ENCODE measurements around the gene BCOR.

DNA sequence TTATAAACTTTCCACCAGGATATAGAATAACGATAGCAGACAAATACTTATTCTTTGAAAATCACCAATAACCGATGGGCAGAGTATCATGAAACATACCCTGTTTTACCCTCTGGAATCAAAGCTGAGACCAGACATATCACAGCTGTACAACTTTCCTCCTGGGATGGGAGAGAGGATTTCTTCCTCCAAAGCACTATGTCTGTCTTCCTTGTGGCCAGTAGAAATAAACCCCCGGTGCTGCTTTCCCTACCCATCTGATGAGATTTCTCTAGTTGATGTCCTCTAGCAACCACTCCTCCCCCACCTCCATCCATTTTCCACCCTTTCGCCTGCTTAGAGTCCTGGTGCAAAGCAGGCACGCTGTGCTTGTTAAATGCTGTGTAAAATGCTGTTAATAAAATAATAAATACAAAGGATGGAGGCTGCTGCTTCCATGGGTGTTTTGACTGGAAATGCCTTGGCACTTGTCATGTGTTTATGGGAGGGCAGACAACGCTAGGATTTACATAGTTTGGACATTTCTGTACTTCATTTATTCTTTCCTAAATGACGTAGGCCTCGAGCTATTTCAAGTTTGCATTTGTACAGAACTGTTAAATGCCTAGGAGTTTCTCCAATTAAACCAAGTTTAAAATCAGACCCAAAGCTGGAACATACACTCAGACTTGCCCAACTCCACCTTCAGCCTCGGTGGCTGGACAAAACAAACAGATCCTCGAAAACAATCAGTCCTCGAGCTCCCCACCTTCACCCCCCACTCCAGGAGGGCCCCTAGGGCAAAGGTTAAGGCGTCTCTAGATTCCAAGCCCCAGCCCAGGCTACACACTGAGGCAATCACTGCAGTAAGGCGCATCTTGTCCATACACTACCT, 10.1 kb downstream of the BCOR start:
- no peak for TF ChIP-seq POLR2A (IDR thresholded peaks at IDR 0.05; ENCODE audit: low read length)
- TF ChIP-seq GATA1 (IDR thresholded peaks at IDR 0.05; ENCODE audit: low read depth, low read length), result no peak

Measured in erythroblast (primary cell).